ENCODE results near the gene CX3CR1.
"Not testable (repeated sequence)": the region's sequence is repeated elsewhere in the genome, so short reads cannot be mapped to it uniquely, and the experiment has no call there.

Gene CX3CR1, protein sequence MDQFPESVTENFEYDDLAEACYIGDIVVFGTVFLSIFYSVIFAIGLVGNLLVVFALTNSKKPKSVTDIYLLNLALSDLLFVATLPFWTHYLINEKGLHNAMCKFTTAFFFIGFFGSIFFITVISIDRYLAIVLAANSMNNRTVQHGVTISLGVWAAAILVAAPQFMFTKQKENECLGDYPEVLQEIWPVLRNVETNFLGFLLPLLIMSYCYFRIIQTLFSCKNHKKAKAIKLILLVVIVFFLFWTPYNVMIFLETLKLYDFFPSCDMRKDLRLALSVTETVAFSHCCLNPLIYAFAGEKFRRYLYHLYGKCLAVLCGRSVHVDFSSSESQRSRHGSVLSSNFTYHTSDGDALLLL

DNA sequence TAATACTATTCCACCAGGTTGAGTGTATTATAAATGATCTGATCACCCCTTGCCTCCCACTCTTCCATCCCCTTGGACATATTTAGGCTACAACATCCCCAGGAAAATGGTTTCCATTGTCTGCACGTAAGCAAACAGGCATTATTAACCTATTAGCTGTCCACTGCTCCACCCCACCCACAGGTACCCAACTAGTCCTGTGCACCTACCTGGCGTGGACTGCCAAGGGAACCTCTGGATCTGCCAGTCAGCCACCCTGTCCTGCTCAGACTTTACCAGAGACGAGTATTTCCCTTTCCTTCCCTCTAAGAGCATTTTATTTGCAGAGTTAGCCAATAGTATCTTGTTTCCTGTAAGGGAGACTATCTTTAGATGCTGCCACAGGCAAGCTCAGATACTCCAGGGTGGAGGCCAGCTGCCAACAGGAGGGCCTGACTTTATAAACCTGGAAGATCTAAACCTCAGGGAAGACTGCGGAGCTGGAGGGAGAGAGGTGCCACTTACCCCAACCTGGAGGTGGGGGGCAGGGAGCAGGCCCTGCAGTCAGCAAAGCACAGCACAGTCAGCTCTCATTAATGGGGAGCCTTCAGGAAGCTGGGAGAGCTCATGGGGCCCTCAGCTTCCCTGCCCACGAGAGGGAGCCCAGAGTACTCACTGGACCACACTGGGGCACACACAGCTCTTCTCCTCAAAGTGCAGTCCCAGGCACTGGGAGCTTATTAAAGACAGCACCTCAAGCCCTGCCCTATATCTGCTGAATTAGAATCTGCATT lies at the start of gene CX3CR1:
Gene CX3CR1, minus strand, starts transcription at position 292 of the 773 bp plus-strand sequence. CDS start 13,527 bp downstream, outside the sequence.
- DNase-seq: no peak

DNA sequence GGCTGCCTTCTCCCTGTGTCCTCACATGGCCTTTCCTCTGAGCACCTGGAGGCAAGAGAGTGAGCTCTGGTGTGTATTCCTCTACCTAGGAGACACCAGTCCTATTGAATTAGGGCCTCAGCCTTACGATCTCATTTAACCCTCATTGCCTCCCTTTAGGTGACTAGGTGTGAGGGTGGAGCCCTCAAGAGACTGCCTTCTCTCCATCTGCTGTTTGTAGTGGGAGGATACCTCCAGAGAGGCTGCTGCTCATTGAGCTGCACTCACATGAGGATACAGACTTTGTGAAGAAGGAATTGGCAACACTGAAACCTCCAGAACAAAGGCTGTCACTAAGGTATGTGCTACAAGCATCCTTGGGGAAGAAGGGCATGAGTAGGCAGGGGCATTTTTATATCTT lies 49.7 kb upstream of the CX3CR1 start, which contains the start of gene CCR8:
Gene CCR8, plus strand, starts transcription at position 217 of the 400 bp plus-strand sequence. CDS start 2,623 bp downstream, outside the sequence.
- DNase-seq: no peak

DNA sequence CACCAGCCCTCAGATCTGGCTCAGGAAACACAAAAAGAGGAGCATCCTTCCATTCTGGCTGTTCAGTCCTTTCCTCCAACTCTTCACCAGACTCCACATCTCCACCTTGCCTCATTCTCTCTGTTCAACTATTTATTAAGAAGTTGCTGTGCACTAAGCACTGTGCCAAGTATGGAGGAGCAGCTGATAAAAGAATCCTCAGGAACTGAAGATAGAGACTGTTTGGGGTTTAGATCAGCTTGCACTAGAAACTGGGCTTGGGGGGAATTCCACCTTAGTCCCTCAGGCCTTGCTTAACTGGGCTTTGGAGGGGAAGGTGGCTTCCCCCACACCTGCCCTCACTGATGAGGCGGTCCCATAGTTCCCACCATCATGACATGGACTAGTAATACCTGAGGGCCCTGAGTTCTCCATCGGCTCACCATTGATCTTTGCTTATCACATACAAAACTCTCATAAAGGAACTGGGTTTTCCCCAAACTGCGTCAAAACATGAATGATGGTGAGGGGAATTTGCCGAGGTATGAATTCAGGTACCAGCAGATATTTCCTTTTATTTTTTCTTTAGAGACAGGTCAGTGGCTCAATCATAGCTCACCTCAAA lies 48.0 kb upstream of the CX3CR1 start:
- no peak for DNase-seq

DNA sequence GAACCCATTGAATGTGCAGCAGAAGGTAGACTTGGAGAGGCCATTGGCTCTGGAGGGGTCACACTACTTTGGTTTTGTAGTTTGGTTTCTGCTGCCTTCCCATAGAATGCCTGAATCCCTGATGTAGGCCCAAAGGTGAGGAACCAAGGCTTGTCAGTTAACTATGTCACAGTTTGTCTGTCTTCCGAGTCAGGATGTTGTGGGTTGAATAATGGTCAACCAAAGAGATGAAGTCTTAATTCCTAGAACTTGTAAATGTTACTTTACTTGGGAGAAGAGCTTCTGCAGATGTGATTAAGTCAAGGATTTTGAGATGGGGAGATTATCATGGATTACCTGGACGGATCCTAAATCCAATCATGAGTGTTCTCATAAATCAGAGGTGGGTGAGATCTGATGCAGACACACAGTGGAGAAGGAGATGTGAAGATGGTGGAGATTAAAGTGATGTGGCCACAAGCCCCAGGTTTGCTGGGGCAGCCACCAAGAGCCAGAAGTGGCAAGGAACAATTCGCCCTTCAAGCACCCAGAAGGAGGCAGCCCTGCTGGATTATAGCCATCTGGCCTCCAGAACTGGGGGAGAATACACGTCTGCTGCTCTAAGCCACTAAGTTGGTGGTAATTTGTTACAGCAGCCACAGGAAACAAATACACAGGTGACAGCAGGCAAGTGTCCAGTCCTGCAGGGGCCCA lies 47.4 kb upstream of the CX3CR1 start:
- no peak for DNase-seq

DNA sequence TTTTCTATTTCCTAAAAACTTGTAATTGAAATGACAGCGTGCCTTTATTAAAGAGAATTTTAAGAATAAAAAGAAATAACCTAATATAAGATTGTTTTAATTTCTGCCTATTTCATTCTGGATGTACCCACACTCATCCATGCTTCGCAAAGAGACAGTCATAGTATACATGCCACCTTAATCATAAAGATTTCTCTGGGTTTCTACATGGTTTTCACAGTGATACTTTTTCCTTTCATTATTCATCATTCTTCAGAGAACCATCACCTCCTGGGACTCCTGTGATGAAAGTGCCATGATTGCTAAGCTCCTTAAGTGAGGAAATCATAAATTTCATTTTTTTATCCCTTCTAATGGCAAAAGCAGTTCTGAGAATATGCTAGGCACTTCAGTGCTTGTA lies 45.4 kb upstream of the CX3CR1 start:
- no peak for DNase-seq

DNA sequence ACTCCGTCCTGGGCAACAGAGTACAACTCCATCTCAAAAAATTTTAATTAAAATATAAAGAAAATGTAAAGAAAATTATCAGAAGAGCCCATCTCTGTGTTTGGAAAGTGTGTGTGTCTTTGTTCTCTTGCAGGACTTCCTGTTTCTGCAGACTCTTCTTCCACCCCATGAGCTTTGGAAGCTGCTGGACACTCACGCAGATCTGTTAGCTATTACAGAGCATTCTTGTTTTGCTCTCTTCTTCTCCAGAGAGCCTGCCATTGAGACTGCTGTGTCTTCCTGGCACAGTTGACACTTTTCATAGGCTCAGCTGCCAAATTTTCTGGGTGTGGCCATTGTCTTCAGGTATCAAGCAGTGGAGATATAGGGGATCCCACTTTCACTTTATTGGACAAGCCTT lies 43.7 kb upstream of the CX3CR1 start:
- no peak for DNase-seq

DNA sequence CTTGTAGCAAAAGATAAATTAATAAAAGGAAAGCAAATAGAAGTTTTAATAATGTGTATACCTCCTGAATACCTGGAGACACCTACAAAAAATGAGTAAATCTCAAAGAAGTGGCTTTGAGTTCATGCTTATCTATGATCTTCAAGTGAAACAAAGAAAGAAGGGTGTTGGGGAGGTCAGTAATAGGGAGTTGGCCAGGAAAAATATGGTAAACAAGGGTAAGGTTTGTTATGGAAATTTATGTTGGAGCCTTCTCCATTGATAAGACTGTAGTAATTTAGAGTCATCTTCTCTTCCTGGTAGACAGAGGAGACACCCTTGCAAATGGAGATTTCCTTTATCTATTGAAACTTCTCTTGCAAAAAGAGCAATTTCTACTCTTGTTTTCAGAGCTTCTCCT lies 43.1 kb upstream of the CX3CR1 start:
- no peak for DNase-seq

DNA sequence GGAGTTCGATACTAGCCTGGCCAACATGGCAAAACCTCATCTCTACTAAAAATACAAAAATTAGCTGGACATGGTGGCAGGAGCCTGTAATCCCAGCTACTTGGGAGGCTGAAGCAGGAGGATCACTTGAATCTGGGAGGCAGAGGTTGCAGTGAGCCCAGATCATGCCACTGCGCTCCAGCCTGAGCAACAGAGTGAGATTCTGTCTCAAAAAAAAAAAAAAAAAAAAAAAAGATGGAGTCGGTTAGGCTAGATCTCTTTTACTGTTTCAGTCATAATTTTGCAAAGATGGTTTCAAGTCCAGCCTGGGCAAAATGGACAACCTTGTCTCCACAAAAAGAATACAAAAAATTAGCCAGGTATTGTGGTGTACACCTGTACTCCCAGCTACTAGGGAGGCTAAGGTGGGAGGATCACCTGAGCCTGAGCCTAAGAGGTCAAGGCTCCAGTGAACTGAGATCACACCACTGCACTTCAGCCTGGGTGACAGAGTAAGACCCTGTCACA lies 42.4 kb upstream of the CX3CR1 start:
- not testable (repeated sequence) for DNase-seq

DNA sequence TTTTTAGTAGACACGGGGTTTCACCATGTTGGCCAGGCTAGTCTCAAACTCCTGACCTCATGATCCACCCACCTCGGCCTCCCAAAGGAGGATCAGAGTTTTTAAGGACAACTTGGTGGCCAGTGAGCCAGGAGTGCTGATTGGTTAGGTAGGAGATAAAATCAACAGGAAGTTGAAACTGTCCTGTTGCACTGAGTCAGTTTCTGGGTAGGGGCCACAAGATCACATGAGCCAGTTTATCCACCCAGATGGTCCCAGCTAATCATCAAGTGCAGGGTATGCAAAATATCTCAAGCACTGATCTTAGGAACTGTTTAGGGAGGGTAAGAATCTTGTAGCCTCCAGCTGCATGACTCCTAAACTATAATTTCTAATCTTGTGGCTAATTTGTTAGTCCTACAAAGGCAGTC lies 41.7 kb upstream of the CX3CR1 start:
- not testable (repeated sequence) for DNase-seq

DNA sequence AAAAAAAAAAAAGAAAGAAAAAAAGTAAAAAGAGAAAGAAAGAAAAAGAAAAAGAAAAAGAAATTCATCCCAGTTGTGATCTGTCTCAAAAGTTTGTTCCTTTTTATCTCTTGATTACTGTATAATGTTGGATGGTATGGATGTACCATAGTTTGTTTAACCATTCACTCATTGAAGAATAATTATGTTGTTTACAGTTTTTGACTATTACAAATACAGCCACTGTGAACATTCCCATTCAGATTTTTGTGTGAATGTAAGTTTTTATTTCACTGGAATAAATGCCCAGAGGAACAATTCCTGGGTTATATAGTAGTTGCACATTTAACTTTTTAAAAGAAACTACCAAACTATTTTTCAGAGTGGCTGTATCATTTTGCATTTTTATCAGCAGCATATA lies 39.4 kb upstream of the CX3CR1 start:
- DNase-seq: no peak

DNA sequence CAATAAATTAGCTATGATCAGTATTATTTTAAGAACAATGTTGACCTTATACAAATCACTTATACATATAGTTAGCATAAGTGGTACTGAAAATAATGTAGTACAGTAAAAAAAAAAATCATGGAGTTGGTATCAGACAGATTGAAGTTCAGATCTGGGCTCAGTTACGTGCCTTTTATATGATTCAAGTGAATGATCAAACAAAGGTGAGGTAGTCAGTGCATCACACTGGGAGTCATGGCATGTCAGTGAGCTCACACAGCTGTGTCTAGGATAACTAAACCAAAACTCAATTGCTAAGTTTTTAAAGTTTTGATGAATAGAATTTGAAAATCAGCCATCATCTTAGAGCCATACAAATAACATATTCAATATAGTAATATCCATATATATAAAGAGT lies 38.5 kb upstream of the CX3CR1 start:
- no peak for DNase-seq

DNA sequence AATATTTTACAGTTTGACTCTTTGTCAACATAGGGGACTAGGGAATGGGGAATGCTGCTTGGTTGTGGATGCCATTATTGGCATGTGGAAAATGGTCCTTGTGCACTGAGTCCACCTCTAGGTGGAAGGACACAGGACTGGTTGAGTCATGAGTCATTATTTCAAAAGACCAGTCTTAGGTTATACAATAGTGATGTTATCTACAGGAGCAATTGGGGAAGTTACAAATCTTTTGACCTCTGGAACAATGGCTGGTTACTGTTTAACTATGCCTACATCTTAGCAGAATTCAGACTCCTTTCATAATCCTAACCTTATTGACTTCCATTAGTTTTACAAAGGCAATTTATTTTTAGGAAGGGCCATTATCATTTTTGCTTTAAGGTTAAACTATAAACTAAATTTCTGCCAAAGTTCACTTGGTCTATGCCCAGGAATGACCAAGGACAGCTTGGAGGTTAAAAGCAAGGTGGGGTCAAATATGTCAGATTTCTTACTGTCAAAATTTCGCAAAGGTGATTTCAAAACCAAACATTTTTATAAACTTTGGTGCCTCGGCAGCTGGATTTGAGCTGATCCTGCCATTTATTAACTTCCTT lies 37.8 kb upstream of the CX3CR1 start:
- no peak for DNase-seq

DNA sequence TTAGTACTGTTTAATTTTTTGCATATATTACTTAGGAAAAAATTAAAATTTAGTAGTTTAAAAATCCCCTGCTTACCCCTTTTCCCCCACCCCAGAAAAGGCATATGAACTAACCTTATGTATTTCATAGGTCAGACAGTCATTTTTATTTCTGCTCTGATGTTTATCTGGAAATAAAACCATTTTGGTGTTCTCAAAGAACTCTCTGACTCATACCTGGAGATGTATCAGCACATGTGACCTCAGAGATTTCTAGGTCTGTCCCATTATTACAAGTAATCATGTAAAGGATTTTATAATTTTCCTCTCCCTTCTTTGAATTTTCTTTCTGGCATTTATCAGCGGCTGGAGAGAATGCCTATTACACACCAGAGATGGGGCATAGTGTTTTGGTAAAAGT lies 35.6 kb upstream of the CX3CR1 start:
- DNase-seq: no peak

DNA sequence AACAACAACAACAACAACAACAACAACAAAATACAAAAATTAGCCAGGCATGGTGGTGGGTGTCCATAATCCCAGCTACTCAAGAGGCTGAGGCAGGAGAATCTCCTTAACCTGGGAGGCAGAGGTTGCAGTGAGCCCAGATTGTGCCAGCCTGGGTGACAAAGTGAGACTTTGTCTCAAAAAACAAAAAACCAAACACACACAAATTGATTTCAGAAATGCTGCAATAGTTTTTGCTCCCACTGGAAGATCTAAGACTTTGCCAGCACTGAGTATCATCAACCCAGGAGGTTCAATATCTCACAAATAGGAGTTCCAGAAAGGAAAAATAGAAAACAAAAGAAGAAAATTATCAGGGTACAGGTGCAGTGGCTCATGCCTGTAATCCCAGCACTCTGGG lies 33.5 kb upstream of the CX3CR1 start:
- DNase-seq: no peak

DNA sequence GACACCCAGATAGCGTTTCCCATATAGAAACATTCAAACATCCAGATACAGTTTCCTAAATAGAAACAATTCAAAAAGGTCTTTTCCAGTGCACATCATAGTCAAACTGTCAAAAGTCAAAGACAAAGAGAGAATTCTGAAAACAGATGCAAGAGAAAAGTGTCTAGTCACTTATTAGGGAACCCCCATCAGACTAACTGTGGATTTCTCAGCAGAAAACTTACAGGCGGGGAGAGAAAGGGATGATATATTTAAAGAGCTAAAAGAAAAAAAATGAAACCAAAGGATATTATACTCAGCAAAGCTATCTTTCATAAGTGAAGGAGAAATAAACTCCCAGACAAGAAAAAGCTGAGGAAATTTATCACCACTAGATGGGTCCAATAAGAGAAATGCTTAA lies 22.3 kb upstream of the CX3CR1 start:
- no peak for DNase-seq

DNA sequence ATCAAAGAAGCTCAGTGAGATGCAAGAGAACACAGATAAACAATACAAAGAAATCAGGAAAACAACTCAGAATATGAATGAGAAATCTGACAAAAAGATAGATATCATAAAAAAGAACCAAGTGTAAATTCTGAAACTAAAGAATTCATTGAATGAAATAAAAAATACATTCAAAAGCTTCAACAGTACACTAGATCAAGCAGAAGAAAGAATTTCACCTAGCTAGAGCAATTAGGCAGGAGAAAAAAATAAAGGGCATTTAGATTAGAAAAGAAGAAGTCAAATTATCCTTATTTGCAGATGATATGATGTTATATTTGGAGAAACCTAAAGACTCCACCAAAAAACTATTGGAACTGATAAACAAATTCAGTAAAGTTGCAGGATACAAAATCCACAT lies 19.4 kb upstream of the CX3CR1 start:
- DNase-seq: no peak

DNA sequence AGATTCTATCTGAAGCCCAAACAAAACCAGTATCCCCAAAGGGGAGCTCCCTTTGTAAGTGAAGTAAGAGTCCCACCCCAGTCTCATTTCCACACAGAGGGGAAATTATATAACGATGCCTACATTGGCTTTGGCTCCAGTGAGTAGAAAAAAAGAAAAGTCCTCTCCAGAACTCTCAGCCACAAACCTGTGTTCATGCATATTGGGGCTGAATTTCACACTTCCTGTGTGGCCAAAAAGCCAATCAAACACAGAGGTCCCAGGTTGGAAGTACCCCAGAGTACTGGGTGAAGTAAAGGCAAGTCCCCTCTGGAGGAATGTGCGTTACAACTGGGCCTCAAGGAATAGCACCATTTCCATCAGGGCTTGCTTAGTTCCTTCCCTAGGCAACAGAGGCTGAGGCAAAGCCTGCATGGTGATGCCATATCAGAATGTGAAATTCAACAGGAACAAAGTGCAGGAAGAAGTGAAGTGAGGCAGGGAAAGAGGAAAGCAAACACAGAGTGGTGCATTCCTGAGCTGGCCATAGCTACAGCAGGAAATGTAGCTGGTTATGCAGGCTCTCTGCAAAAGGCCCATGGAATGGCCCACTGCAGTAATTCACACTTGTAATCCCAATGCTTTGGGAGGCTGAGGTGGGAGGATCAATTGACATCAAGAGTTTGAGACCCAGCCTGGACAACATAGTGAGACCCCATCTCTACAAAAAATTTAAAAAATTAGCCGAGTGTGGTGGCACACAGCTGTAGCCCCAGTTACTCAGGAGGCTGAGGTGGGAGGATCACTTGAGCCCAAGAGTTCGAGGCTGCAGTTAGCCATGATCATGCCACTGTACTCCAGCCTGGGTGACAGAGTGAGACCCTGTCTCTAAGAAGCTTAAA lies 16.6 kb upstream of the CX3CR1 start:
- DNase-seq: no peak

DNA sequence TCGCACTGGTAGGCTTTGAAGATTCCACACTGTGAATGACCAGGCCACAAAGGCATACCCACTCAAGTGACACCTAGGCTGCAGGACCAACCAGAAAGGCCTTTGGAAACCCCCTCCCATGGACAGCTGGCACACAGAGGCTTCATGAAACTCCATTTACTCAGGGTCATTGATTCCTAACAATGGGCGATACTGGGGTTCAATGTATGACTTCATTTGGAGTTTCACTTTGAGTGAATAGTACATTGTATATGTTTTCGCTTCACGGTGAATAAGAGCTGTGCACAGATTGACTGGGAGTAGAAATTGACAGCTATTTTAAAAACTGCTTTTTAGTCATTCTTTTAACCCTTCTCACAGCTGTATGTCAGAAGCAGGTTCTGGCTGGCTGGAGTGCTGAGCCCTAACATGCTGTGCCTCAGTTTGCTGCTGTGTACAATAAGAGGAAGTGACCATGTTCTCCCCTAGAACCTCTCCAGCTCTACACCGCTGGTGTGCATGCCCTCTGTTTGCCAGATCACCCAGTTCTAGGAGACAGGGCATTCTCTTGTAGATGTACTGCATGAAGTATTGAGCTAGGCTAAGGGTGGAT lies 15.4 kb upstream of the CX3CR1 start:
- DNase-seq: no peak

DNA sequence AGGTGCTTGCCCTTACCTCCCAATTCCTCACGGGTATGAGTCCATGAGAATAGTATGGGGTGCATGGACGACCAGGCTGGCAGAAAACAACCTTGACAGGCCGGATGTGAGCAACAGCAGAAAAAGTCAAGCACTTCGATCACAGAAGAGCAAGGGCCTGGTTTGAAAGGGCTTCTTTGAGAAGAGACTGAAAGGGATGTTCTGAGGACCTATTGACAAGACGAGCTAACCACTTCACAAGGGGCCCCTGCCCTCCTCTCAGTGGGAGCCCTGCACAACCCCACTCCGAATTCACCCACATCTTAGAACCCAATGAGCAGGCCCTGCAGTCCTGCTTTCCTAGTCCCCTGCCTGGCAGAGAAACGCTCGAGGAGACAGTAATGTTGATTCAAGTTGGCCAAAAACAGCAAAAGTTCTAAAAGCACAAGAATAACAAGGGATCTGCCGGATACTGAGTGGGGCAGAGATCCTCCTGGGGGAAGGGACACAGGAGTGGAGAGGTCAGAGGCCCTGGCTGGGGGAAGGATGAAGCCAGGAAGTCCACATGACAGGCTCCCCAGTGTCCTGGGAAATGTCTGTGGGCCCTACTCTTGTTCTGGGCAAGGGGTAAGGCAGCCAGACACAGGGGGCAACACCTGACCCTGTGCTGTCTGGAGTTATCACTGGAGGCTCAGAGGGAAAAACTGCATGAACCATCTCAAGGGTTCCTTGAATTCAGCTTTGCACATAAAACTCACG lies 14.8 kb upstream of the CX3CR1 start:
- DNase-seq: no peak

DNA sequence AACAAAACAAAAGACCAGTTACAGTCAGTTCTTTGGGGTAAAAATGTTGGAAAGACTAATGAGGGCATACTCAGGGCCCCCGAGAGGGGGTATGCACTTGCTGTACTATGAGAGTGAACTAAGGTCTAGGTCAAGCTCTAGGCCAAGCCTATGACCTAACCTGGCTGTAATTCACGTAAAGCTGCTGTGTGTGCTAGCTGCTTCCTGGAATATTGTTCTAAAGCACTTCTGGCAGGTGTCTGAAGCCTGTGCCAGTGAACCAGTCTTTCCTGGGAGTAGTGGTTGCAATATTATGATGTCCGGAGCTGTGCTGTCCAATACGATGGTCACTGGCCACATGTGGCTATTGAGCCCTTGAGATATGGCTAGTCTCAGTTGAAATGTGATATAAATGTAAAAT lies 13.1 kb upstream of the CX3CR1 start:
- no peak for DNase-seq
